AG08395 (cell line): ENCODE measurements around the gene ATP10B.

Experiments used
- DNase-seq: peaks from one replicate; pipeline ENCODE4 v3.0.0; 2012; ENCODE audit warnings: mixed read lengths, low spot score

ATP10B gene

GRCh38 chr5:160685219-160685618 lies 166.8 kb downstream of the ATP10B start:
- DNase-seq = no peak

GRCh38 chr5:160679567-160680309 lies 172.3 kb downstream of the ATP10B start:
- no peak for DNase-seq

DNA sequence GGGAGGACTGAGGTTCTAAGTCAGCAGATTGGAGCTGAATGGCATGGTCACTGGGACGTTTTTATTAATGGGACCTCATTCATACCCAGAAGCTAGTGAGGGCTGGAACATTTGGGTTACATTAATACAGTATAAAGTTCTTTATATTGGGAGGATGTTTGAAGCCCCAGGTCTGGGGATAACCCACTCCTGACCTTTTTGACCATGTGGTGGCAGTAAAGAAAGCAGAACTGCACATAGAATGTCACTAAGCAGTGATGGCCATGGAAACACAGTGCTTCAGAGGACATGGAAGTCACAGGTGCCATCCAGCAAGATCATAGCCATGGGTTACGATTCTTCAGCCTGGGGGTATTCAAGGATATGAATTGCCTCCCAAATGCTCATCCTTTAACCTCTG lies 176.0 kb downstream of the ATP10B start:
- DNase-seq = no peak

DNA sequence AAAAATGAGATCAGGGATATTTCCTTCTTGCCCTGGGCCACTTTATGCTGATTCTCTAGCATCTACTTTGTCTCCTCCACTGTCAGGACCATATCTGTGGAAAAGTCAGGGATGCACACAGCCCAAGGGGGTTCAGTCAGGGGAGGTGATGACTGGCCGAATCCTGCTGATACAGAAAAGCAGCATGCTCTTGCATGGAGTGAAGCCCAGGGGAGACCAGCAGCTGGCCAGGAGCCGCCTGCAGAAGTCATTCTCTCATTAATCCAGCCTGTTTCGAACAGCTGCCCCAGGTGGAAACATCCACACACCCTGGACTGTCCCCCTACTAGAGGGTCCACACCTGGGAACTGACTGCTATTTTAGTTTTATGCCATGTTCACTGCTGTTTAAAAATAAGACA lies 177.1 kb downstream of the ATP10B start:
- DNase-seq = no peak

DNA sequence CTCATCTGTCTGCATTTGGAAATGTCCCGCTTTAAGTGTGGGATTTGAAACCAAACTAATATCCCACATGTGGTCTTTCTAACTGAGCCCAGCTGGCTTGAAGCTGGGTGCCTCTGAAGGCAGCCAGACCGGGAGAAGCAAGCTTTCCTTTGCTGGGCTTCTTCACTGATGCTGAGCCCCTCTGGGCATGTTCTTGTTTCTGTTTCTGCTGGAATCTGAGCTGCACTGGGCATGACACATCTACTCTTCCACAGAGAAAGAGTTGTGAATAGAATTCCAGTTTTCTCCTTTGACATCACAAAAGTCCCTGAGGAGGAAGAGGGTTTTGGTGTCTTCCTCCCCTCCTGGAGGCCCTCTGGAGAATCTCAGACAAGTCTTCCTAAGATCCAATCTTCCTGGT lies 179.5 kb downstream of the ATP10B start:
- no peak for DNase-seq

DNA sequence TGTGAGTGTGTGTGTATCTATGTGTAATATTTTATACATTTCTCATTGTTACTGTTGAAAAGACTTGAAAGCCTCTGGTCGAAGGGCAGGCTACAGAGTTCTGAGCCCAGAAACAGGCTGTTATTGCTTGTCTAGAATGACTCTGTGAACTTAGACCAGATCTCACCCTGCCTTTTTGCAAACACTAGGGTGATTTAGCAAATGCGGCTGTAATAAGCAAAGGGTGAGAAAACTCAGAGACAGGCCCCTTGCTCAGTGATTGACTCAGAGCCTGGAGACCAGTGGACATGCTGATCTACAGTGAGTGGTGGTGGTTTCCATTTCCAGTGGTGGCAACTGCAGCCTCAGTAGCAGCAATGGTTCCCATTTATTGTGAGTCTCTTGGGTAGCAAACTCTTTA lies 183.7 kb downstream of the ATP10B start:
- DNase-seq = no peak

- no peak for DNase-seq
Observed at GRCh38 chr5:160667160-160667559, 184.9 kb downstream of the ATP10B start.

DNA sequence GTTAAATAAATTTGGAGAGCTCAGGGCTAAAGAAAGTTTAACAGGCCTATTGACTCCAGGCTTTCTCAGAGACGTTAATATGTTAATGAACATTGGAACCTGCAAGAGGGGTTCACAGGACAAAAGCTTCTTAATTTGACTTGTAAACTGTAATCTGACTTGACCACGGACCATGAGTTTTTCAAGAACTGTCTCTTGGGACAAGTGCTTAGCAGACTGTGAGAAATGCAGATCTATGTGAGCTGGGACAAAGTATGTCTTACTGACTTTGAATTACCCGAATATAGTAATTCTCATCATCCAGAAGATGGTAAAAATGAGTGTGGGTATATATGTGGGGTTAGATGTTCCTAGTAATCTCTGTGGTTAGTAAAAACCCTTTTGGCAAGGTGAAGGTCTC lies 186.6 kb downstream of the ATP10B start:
- no peak for DNase-seq

DNA sequence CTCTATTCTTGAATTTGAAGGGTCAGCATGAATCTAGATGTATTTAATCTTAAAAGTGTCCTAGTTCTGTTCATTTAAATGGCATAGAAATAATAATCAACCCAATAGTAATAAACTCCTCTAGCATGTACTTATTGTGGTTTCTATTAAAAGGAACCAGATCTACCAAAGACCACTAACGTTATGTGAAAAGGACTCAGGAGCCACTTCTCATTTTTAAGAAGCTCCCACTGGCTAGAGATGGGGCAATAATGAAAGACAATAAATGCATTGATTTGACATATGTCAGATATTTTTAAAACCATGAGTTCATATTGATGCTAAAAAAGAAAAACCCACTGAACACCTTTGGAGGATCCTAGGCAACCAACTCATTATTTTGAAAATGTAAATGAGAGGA lies 191.9 kb downstream of the ATP10B start:
- DNase-seq = no peak

- no peak for DNase-seq
Observed at GRCh38 chr5:160657622-160658458, 194.2 kb downstream of the ATP10B start.

- DNase-seq = no peak
Observed at GRCh38 chr5:160657068-160657507, 194.9 kb downstream of the ATP10B start.

DNA sequence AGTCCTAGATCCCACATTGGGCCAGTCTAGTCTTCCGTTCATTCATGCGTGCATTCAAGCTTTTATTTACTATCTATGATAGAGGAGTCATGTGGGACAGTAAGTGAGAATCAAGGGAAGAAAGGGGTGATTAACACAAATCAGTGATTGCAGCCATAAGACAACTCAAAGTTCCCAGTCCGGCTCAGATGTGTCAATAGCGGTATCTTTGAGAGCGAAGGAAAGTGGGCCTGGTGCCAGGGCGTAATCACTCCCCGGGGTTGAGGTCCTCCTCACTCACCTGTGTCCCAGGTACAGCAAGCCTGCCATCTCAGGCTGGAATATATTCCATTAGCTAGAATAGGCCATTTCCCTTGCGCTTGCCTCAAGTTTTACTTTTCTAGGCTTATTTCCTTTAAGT lies 196.3 kb downstream of the ATP10B start:
- DNase-seq = no peak

- no peak for DNase-seq
Observed at GRCh38 chr5:160651692-160652645, 200.0 kb downstream of the ATP10B start.

GRCh38 chr5:160649304-160649703 lies 202.7 kb downstream of the ATP10B start:
- DNase-seq = no peak

- DNase-seq = no peak
Observed at GRCh38 chr5:160646033-160646432, 206.0 kb downstream of the ATP10B start.

DNA sequence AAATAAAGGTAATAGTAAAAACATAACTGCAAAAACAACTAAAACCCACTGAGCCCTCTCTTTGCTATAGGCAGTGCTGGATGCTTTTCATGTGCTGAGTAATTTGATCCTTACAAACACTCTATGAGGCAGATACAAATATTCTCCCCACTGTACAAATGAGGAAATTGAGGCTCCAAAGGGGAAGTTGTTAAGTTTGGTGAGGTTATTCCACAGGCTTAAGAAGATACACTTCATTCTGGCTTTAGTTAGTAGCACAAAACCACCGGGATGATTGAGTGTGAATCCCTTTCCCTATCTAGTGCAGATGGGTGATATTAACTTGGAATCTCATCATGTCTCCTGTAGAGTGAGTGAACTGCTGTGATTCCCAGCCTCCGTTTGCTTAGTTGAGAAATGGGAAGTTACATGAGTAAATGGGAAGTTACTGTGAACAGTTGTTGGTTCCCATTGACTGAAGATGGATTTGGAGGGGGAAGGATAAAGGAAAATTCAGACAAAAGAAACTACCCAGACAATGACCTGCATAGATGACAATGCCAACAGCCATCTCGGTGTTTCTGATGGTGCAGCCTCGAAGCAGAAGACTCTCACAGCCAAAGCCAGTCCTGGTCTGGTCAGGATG lies 208.3 kb downstream of the ATP10B start:
- no peak for DNase-seq

GRCh38 chr5:160641405-160641804 lies 210.6 kb downstream of the ATP10B start:
- DNase-seq = no peak

DNA sequence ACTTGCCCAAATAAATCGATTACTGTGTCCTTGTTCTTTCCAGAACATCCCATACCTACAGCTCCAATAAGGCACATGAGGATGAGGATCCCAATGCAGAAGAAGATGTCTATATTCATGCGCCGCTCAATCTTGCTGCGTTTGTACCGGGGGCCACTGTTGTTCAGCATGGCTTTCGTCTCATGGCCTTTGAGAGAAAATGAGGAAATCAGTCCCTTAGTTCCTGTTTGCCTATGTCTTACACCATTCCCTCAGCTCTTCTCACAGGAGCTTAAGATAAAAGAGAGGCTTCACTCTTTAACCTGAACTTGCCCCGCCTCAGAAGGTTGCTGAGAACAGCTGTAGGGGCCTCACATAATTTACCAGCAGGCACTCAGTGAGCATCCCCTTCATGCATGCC lies 211.6 kb downstream of the ATP10B start:
- no peak for DNase-seq

GRCh38 chr5:160638161-160638742 lies 213.8 kb downstream of the ATP10B start:
- no peak for DNase-seq

- DNase-seq = no peak
Observed at GRCh38 chr5:160637357-160638090, 214.5 kb downstream of the ATP10B start.

DNA sequence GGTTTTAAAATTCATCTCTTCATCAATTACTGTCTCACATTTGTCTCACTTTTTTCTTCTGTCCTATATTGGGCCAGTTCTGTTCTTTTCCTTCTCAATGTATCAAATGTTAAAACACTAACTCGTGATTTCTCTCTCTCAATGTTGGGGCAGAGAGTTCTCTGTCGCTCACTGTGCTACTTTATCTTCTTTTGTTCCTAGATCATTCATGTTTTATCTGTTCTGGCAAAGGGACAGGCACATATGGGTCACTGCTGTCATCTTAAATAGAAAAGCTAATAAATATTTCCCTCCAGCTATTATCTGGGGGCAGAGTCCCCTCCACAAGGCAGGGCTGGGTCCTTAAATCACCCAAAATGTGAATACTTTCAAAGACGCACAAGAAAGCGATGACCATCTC lies 216.3 kb downstream of the ATP10B start:
- no peak for DNase-seq
